Esophagus muscularis mucosa (tissue), 4 donors: ENCODE measurements around the gene EIF3L.

Source experiments
- CTCF ChIP-seq, 3 experiments: fragments of 200-600 bp in 2 of 3; fragments of 450-650 bp in 1 of 3; sonication (generic) in 2 of 3; IDR thresholded peaks; one replicate each; pipeline ENCODE4 v1.5.1; 2017 to 2019; ENCODE audit warnings: antibody characterized with exemption in 3 of 3, mild to moderate bottlenecking in 2 of 3, moderate library complexity in 1 of 3
- EP300 ChIP-seq: sonication (generic); formaldehyde crosslinking; IDR thresholded peaks from one replicate; pipeline ENCODE4 v1.6.1; 2017; ENCODE audit warnings: antibody characterized with exemption
- POLR2A ChIP-seq: fragments of 450-650 bp; IDR thresholded peaks from one replicate; pipeline ENCODE4 v1.6.1; 2017; ENCODE audit warnings: antibody characterized with exemption, moderate library complexity, mild to moderate bottlenecking, low read depth
- POLR2AphosphoS5 ChIP-seq, 2 donors: sonication (generic); formaldehyde crosslinking; IDR thresholded peaks; one replicate each; pipeline ENCODE4 v1.6.1; 2017; ENCODE audit warnings: antibody characterized with exemption in 2 of 2

- TF ChIP-seq POLR2AphosphoS5 (IDR thresholded peaks at IDR 0.05) (no peak), CTCF (IDR thresholded peaks at IDR 0.05) (no peak), POLR2A (no peak), EP300 (no peak)
Observed at GRCh38 chr22:37870273-37870672, 21.1 kb downstream of the EIF3L start.
